Measurements from ENCODE around the gene PEX6.

DNA sequence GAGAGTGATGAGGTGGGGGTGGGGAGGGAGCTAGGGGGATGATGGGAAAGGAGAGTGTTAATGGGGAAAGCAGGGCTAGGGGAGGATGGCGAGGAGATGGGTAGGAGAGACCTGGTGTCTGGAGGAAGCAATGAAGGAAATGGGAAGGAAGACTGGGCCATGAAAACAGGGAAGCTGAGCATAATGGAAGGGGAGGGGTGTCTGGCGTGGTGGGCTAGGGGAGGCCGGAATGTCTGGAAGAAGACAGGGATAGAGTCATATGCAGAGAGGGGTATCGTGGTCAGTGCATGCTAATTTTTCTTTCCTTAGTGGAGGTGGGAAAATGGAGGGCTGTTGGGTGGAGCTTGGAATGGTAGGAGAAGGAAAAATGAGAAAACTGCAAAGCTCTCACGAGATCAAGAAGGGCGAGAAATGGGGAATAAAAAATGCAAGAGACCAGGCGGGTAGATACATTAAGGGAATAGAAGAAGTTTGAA lies 35.5 kb upstream of the PEX6 start:
- no peak for TF ChIP-seq NRF1 (IDR thresholded peaks at IDR 0.05; ENCODE audit: low read depth, low read length)
- TF ChIP-seq YY1 (IDR thresholded peaks at IDR 0.05; ENCODE audit: low read depth) = no peak
- TF ChIP-seq, protein P1, sequence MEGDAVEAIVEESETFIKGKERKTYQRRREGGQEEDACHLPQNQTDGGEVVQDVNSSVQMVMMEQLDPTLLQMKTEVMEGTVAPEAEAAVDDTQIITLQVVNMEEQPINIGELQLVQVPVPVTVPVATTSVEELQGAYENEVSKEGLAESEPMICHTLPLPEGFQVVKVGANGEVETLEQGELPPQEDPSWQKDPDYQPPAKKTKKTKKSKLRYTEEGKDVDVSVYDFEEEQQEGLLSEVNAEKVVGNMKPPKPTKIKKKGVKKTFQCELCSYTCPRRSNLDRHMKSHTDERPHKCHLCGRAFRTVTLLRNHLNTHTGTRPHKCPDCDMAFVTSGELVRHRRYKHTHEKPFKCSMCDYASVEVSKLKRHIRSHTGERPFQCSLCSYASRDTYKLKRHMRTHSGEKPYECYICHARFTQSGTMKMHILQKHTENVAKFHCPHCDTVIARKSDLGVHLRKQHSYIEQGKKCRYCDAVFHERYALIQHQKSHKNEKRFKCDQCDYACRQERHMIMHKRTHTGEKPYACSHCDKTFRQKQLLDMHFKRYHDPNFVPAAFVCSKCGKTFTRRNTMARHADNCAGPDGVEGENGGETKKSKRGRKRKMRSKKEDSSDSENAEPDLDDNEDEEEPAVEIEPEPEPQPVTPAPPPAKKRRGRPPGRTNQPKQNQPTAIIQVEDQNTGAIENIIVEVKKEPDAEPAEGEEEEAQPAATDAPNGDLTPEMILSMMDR (IDR thresholded peaks at IDR 0.05) = no peak

Data from SK-N-SH (cell line).